ENCODE results near the gene GSPT1.
A peak's percentile ranks its signal among the peaks of the same experiment; 100 is the strongest.

- TF ChIP-seq ZNF462 (CRISPR knock-in tag; IDR thresholded peaks at IDR 0.05) (no peak), JUNB (IDR thresholded peaks at IDR 0.05; ENCODE audit: unreplicated experiment) (no peak), CTCF (conservative IDR thresholded peaks at IDR 0.05; ENCODE audit: low read depth in 2 of 2) (no peak), POLR2AphosphoS5 (IDR thresholded peaks at IDR 0.05; ENCODE audit: low read depth) (peak; percentile 93), EZH2phosphoT487 (IDR thresholded peaks at IDR 0.05; ENCODE audit: unreplicated experiment) (no peak), EZH2 (IDR thresholded peaks at IDR 0.05; ENCODE audit: low read depth, unreplicated experiment) (no peak), REST (IDR thresholded peaks at IDR 0.05; ENCODE audit: unreplicated experiment) (no peak), ZNF331 (CRISPR knock-in tag; IDR thresholded peaks at IDR 0.05; ENCODE audit: low read depth) (no peak), STAT1 (IDR thresholded peaks at IDR 0.05; ENCODE audit: unreplicated experiment) (no peak), NANOG (IDR thresholded peaks at IDR 0.05; ENCODE audit: borderline replicate concordance) (no peak)
Measured at GRCh38 chr16:11915644-11916523, at the start of gene GSPT1.
